Neuronal stem cell (in vitro differentiated cells): ENCODE results near the gene ARHGAP22.

Experiments used
- DNase-seq: peaks from one replicate; pipeline ENCODE4 v3.0.0-alpha.2; 2013; ENCODE audit warnings: low spot score
- H2AFZ ChIP-seq: one replicate; pipeline ENCODE4 v1.6.1; 2013; ENCODE audit warnings: mild to moderate bottlenecking, low read length, inconsistent platforms
- H2AK5ac ChIP-seq: 2 replicates; pipeline ENCODE4 v1.6.1; 2013; ENCODE audit warnings: low read depth, mild to moderate bottlenecking, inconsistent platforms, low read length, moderate library complexity, mixed read lengths
- H2BK120ac ChIP-seq: 2 replicates; pipeline ENCODE4 v1.6.1; 2013; ENCODE audit warnings: low read depth, mild to moderate bottlenecking, inconsistent platforms, low read length, moderate library complexity, mixed read lengths
- H2BK12ac ChIP-seq: one replicate; pipeline ENCODE4 v1.6.1; 2013; ENCODE audit warnings: low read length, inconsistent platforms
- H2BK15ac ChIP-seq: 2 replicates; pipeline ENCODE4 v1.6.1; 2013; ENCODE audit warnings: mild to moderate bottlenecking, low read length, inconsistent platforms, mixed read lengths
- H2BK5ac ChIP-seq: one replicate; pipeline ENCODE4 v1.6.1; 2013; ENCODE audit warnings: inconsistent platforms, mild to moderate bottlenecking, low read length, moderate library complexity
- H3K14ac ChIP-seq: one replicate; pipeline ENCODE4 v1.6.1; 2013; ENCODE audit warnings: low read length, inconsistent platforms
- H3K18ac ChIP-seq: 2 replicates; pipeline ENCODE4 v1.6.1; 2013; ENCODE audit warnings: low read length, inconsistent platforms
- H3K23ac ChIP-seq: 2 replicates; pipeline ENCODE4 v1.6.1; 2013; ENCODE audit warnings: low read depth, mild to moderate bottlenecking, mixed read lengths, low read length, inconsistent platforms; ENCODE audit not compliant: poor library complexity
- H3K27ac ChIP-seq: replicated peaks from 3 replicates; pipeline ENCODE4 v1.5.1; 2013; ENCODE audit warnings: low read length, inconsistent platforms
- H3K27me3 ChIP-seq, 3 experiments: 2 replicates each; pipeline ENCODE4 v1.6.1; 2013; ENCODE audit warnings: low read length in 3 of 3, mild to moderate bottlenecking in 2 of 3, inconsistent platforms in 1 of 3, low read depth in 1 of 3, mixed read lengths in 1 of 3, moderate library complexity in 1 of 3; ENCODE audit not compliant: control insufficient read depth in 3 of 3, insufficient read depth in 3 of 3
- H3K36me3 ChIP-seq, 2 donors: replicated peaks in 1 of 2; 2 replicates each; pipeline ENCODE4 v1.6.1; 2013; ENCODE audit warnings: low read length in 2 of 2; ENCODE audit not compliant: control insufficient read depth in 2 of 2, insufficient read depth in 2 of 2
- H3K4ac ChIP-seq: 2 replicates; pipeline ENCODE4 v1.6.1; 2013; ENCODE audit warnings: inconsistent platforms, mild to moderate bottlenecking, low read length, moderate library complexity
- H3K4me1 ChIP-seq, 2 donors: 1 replicate in 1 of 2; 2 replicates in 1 of 2; pipeline ENCODE4 v1.6.1; 2013; ENCODE audit warnings: low read length in 2 of 2, low read depth in 1 of 2; ENCODE audit not compliant: control insufficient read depth in 2 of 2, insufficient read depth in 1 of 2
- H3K4me2 ChIP-seq: one replicate; pipeline ENCODE4 v1.6.1; 2013; ENCODE audit warnings: mild to moderate bottlenecking, low read length, inconsistent platforms; ENCODE audit not compliant: insufficient read depth, poor library complexity, severe bottlenecking
- H3K4me3 ChIP-seq, 2 donors: 2 replicates each; pipeline ENCODE4 v1.5.1; 2013; ENCODE audit warnings: low read length in 2 of 2, mild to moderate bottlenecking in 2 of 2, inconsistent platforms in 1 of 2, moderate library complexity in 1 of 2
- H3K79me1 ChIP-seq: one replicate; pipeline ENCODE4 v1.6.1; 2013; ENCODE audit warnings: low read depth, mild to moderate bottlenecking, inconsistent platforms, low read length, moderate library complexity
- H3K9ac ChIP-seq: one replicate; pipeline ENCODE4 v1.6.1; 2013; ENCODE audit warnings: mild to moderate bottlenecking, low read depth, low read length, inconsistent platforms; ENCODE audit not compliant: poor library complexity
- H3K9me3 ChIP-seq, 2 donors: replicated peaks in 1 of 2; 2 replicates each; pipeline versions ENCODE3 to v1.6.1; 2013; ENCODE audit warnings: low read length in 2 of 2, mild to moderate bottlenecking in 2 of 2, inconsistent platforms in 1 of 2, low read depth in 1 of 2, mixed read lengths in 1 of 2, moderate library complexity in 1 of 2; ENCODE audit not compliant: control insufficient read depth in 2 of 2, insufficient read depth in 1 of 2
- H4K8ac ChIP-seq: one replicate; pipeline ENCODE4 v1.6.1; 2013; ENCODE audit warnings: low read depth, mild to moderate bottlenecking, inconsistent platforms, low read length, moderate library complexity
- H4K91ac ChIP-seq: one replicate; pipeline ENCODE4 v1.6.1; 2013; ENCODE audit warnings: low read length, low read depth, mild to moderate bottlenecking, inconsistent platforms; ENCODE audit not compliant: poor library complexity
- WGBS, 2 donors: extraction: QIAGEN DNeasy Blood & Tissue Kit; methylation state at CpG; one replicate each; pipeline ENCODE4 v1.1.7; 2013; ENCODE audit warnings: missing lambda C conversion rate in 2 of 2, mixed read lengths in 1 of 2; ENCODE audit not compliant: insufficient read length in 2 of 2, insufficient replicate concordance in 1 of 2; ENCODE audit errors: extremely low coverage in 2 of 2; 5-methylcytosine and 5-hydroxymethylcytosine counted together

Gene ARHGAP22

GRCh38 chr10:48612236-48612943 lies 7.5 kb upstream of the ARHGAP22 start:
- Histone ChIP-seq H4K8ac (no peak overlapping the region), H2BK15ac (no peak overlapping the region), H2BK120ac (no peak overlapping the region), H2AFZ (no peak overlapping the region), H3K23ac (no peak overlapping the region), H3K9ac (no peak overlapping the region), H2AK5ac (no peak overlapping the region), H3K36me3 (no peaks in the 10 kb centered on the region), H2BK12ac (no peak overlapping the region), H3K18ac (no peak overlapping the region), H3K4me1 (peaks cover 0 to 2% of the 10 kb centered on the region in 2 donors), H3K4ac (no peak overlapping the region), H3K14ac (no peak overlapping the region), H2BK5ac (no peak overlapping the region), H4K91ac (no peak overlapping the region), H3K27me3 (no peaks in the 10 kb centered on the region), H3K79me1 (no peaks in the 10 kb centered on the region), H3K4me3 (no peak overlapping the region), H3K4me2 (no peak overlapping the region), H3K27ac (no peak overlapping the region), H3K9me3 (no peaks in the 10 kb centered on the region)
- no peak for DNase-seq
- WGBS, 2 donors, result no CpG with 5 or more reads among the region's 3 CpGs

- WGBS, 2 donors, result no CpG with 5 or more reads among the region's 4 CpGs
- DNase-seq, result no peak
- peaks cover 0 to under 1% (median 0%) of the 10 kb centered on the region in 3 experiments for H3K27me3 ChIP-seq
Measured at GRCh38 chr10:48611133-48611532, 6.3 kb upstream of the ARHGAP22 start.

GRCh38 chr10:48610585-48611093 lies 5.8 kb upstream of the ARHGAP22 start:
- no peak for DNase-seq
- Histone ChIP-seq H3K9me3 (peaks cover 0 to 2% of the 10 kb centered on the region in 2 donors), H3K4me2 (no peak overlapping the region), H3K14ac (no peak overlapping the region), H2BK120ac (no peak overlapping the region), H3K4me3 (no peak overlapping the region), H3K27me3 (peaks cover 0 to 5% (median 4%) of the 10 kb centered on the region in 3 experiments), H3K27ac (no peak overlapping the region), H3K4me1 (peaks cover 0 to 2% of the 10 kb centered on the region in 2 donors), H3K23ac (no peak overlapping the region), H3K18ac (no peak overlapping the region), H2AK5ac (peak overlapping the region; percentile 12), H2BK5ac (no peak overlapping the region), H3K4ac (no peak overlapping the region), H2AFZ (no peak overlapping the region), H3K36me3 (no peaks in the 10 kb centered on the region), H4K8ac (no peak overlapping the region), H3K9ac (no peak overlapping the region), H2BK15ac (no peak overlapping the region), H4K91ac (no peak overlapping the region), H2BK12ac (no peak overlapping the region), H3K79me1 (no peaks in the 10 kb centered on the region)
- no CpG with 5 or more reads among the region's 4 CpGs for WGBS, 2 donors

More at GRCh38 chr10:48611133-48611532, 6.3 kb upstream of the ARHGAP22 start:
- Histone ChIP-seq H3K27ac (no peak overlapping the region), H2BK12ac (no peak overlapping the region), H2BK120ac (no peak overlapping the region), H3K4ac (no peak overlapping the region), H2AFZ (no peak overlapping the region), H2BK15ac (no peak overlapping the region), H3K4me3 (no peak overlapping the region), H4K8ac (no peak overlapping the region), H3K9me3 (peaks cover 0 to 2% of the 10 kb centered on the region in 2 donors), H3K36me3 (no peaks in the 10 kb centered on the region), H4K91ac (no peak overlapping the region), H3K79me1 (no peaks in the 10 kb centered on the region), H3K4me1 (peaks cover 0 to 2% of the 10 kb centered on the region in 2 donors), H2BK5ac (no peak overlapping the region), H3K23ac (no peak overlapping the region), H3K9ac (no peak overlapping the region), H3K4me2 (no peak overlapping the region), H2AK5ac (no peak overlapping the region), H3K14ac (no peak overlapping the region), H3K18ac (no peak overlapping the region)

- H3K18ac ChIP-seq, result no peak overlapping the region
- peaks cover 0 to 11% (median 7%) of the 10 kb centered on the region in 3 experiments for H3K27me3 ChIP-seq
- H3K14ac ChIP-seq, result no peak overlapping the region
- H3K4ac ChIP-seq, result no peak overlapping the region
- H3K23ac ChIP-seq, result no peak overlapping the region
- no peak overlapping the region for H2BK120ac ChIP-seq
- no peak for DNase-seq
- H2BK12ac ChIP-seq, result no peak overlapping the region
- H3K4me1 ChIP-seq, result peaks cover 0 to 2% of the 10 kb centered on the region in 2 donors
- H3K36me3 ChIP-seq, result no peaks in the 10 kb centered on the region
- no peak overlapping the region for H2BK15ac ChIP-seq
- H3K9ac ChIP-seq, result no peak overlapping the region
- H3K9me3 ChIP-seq, result peaks cover 0 to 2% of the 10 kb centered on the region in 2 donors
- H3K79me1 ChIP-seq, result no peaks in the 10 kb centered on the region
- no peak overlapping the region for H3K4me2 ChIP-seq
- WGBS, 2 donors, result no CpG with 5 or more reads among the region's 4 CpGs
- H2BK5ac ChIP-seq, result no peak overlapping the region
- no peak overlapping the region for H3K27ac ChIP-seq
- H2AFZ ChIP-seq, result no peak overlapping the region
- H3K4me3 ChIP-seq, result no peak overlapping the region
- peak overlapping the region; percentile 23 for H4K8ac ChIP-seq
- H2AK5ac ChIP-seq, result peak overlapping the region; percentile 12
- no peak overlapping the region for H4K91ac ChIP-seq
Measured at GRCh38 chr10:48609899-48610584, 5.2 kb upstream of the ARHGAP22 start.
